Measurements from ENCODE around the gene ALLC. TPM values are rescaled to one million over a fixed set of nuclear protein-coding genes. Genes with fewer than 3 reads are reported as not detected.

Gene ALLC
- total RNA-seq, 4 donors from 2014 or later = not detected

- 80 to 88% methylated on average over 4 to 22 of the region's 23 CpGs for WGBS, 2 donors (ENCODE audit: low coverage in 1 of 2)
- intact Hi-C loops (cut with DNase I; ENCODE audit: low total_unique reads) = no loop called here
- Histone ChIP-seq H3K4me1 (no peaks in the 10 kb centered on the region), H3K9me3 (no peaks in the 10 kb centered on the region), H3K27ac (no peak overlapping the region), H3K27me3 (no peaks in the 10 kb centered on the region), H3K4me3 (no peak overlapping the region), H3K36me3 (no peaks in the 10 kb centered on the region)
- no peak for DNase-seq
- in situ Hi-C loops (cut with MboI; ENCODE audit: low pct_ligation_motif_present in 1 of 4, low pct_unique_long_range_greater_than_20kb in 1 of 4, low sequenced_read_pairs in 3 of 4) = no loop called here
- TF ChIP-seq EP300 (IDR thresholded peaks at IDR 0.05; ENCODE audit: low read depth) (no peak), POLR2AphosphoS5 (IDR thresholded peaks at IDR 0.05) (no peak), CTCF (IDR thresholded peaks at IDR 0.05) (no peak), POLR2A (IDR thresholded peaks at IDR 0.05) (no peak)
These were observed 21.8 kb downstream of the ALLC start for GRCh38 chr2:3679616-3680393.

- no peaks in the 10 kb centered on the region for H3K4me1 ChIP-seq
- no peaks in the 10 kb centered on the region for H3K9me3 ChIP-seq
- WGBS, 2 donors (ENCODE audit: low coverage in 1 of 2) = 84 to 88% methylated on average over 18 of the region's 18 CpGs
- H3K27me3 ChIP-seq = no peaks in the 10 kb centered on the region
- DNase-seq = no peak
- no peaks in the 10 kb centered on the region for H3K36me3 ChIP-seq
- in situ Hi-C loops (cut with MboI; ENCODE audit: low pct_ligation_motif_present in 1 of 4, low pct_unique_long_range_greater_than_20kb in 1 of 4, low sequenced_read_pairs in 3 of 4) (no loop called here), intact Hi-C loops (cut with DNase I; ENCODE audit: low total_unique reads) (no loop called here)
- H3K4me3 ChIP-seq = no peak overlapping the region
- H3K27ac ChIP-seq = no peak overlapping the region
- TF ChIP-seq EP300 (IDR thresholded peaks at IDR 0.05; ENCODE audit: low read depth) (no peak), CTCF (IDR thresholded peaks at IDR 0.05) (no peak), POLR2A (IDR thresholded peaks at IDR 0.05) (no peak), POLR2AphosphoS5 (IDR thresholded peaks at IDR 0.05) (no peak)
These were observed 22.7 kb downstream of the ALLC start for GRCh38 chr2:3680548-3681345.

DNA sequence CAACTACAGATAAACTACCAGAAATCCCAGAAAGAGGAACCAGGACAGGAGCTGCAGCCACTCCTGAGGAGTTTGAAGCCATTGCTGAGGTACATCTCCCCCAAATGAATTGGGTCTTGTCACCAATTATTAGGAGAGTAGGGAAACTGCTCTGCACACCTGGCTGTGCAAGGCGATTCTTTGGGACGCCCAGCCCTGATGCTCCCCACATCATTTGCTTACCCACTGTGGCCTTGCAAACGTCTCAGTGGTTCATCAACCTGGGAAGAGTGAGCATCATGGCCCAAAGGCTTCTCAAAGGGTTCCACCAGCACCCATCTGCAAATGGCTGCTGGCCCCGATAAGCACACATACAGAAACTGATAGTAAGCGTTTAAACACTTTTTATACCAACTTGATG lies 23.6 kb downstream of the ALLC start:
- Histone ChIP-seq H3K27ac (no peak overlapping the region), H3K27me3 (no peaks in the 10 kb centered on the region), H3K4me3 (no peak overlapping the region), H3K36me3 (no peaks in the 10 kb centered on the region), H3K9me3 (no peaks in the 10 kb centered on the region), H3K4me1 (no peaks in the 10 kb centered on the region)
- intact Hi-C loops (cut with DNase I; ENCODE audit: low total_unique reads) (no loop called here), in situ Hi-C loops (cut with MboI; ENCODE audit: low pct_ligation_motif_present in 1 of 4, low pct_unique_long_range_greater_than_20kb in 1 of 4, low sequenced_read_pairs in 3 of 4) (no loop called here)
- TF ChIP-seq CTCF (IDR thresholded peaks at IDR 0.05) (no peak), POLR2A (IDR thresholded peaks at IDR 0.05) (no peak)
- DNase-seq = no peak
- 84 to 94% methylated on average over 2 to 5 of the region's 5 CpGs for WGBS, 2 donors (ENCODE audit: low coverage in 1 of 2)

- Histone ChIP-seq H3K27me3 (no peaks in the 10 kb centered on the region), H3K36me3 (no peaks in the 10 kb centered on the region), H3K9me3 (no peaks in the 10 kb centered on the region), H3K4me1 (no peaks in the 10 kb centered on the region), H3K4me3 (no peak overlapping the region), H3K27ac (no peak overlapping the region)
- WGBS, 2 donors (ENCODE audit: low coverage in 1 of 2) = 81 to 83% methylated on average over 5 to 6 of the region's 6 CpGs
- TF ChIP-seq POLR2A (IDR thresholded peaks at IDR 0.05) = no peak
- DNase-seq = no peak
- intact Hi-C loops (cut with DNase I; ENCODE audit: low total_unique reads) (no loop called here), in situ Hi-C loops (cut with MboI; ENCODE audit: low pct_ligation_motif_present in 1 of 4, low pct_unique_long_range_greater_than_20kb in 1 of 4, low sequenced_read_pairs in 3 of 4) (no loop called here)
These were observed 24.8 kb downstream of the ALLC start for GRCh38 chr2:3682811-3683210.

Measured in transverse colon (tissue), 4 donors.